Liver (tissue), 3 donors: Measurements from ENCODE around the gene UCHL3.

Source experiments
- EGR1 ChIP-seq, 2 donors: IDR thresholded peaks; 2 replicates each; pipeline ENCODE4 v1.6.1; 2016 to 2018; ENCODE audit warnings: antibody characterized with exemption in 2 of 2, low read depth in 2 of 2
- JUND ChIP-seq, 2 donors: IDR thresholded peaks; 2 replicates each; pipeline ENCODE4 v1.6.1; 2016; ENCODE audit warnings: antibody characterized with exemption in 2 of 2
- TAF1 ChIP-seq: conservative IDR thresholded peaks from 2 replicates; pipeline ENCODE4 v1.6.1; 2016; ENCODE audit warnings: antibody characterized with exemption, mild to moderate bottlenecking
- YY1 ChIP-seq: IDR thresholded peaks from 2 replicates; pipeline ENCODE4 v1.6.1; 2016; ENCODE audit warnings: antibody characterized with exemption, mild to moderate bottlenecking
- TF ChIP-seq, protein P1 (sequence below): IDR thresholded peaks from 2 replicates; pipeline ENCODE4 v1.6.1; 2016; ENCODE audit warnings: antibody characterized with exemption, mild to moderate bottlenecking
- TF ChIP-seq, protein P2 (sequence below): fragments of 150-350 bp; IDR thresholded peaks from 2 replicates; pipeline ENCODE4 v1.5.1; 2017; ENCODE audit warnings: improper control_type of control experiment, low read depth, low read length; ENCODE audit not compliant: missing input control
- donor health status: healthy.
- donor health status: healthy.

- TF ChIP-seq, protein P1, sequence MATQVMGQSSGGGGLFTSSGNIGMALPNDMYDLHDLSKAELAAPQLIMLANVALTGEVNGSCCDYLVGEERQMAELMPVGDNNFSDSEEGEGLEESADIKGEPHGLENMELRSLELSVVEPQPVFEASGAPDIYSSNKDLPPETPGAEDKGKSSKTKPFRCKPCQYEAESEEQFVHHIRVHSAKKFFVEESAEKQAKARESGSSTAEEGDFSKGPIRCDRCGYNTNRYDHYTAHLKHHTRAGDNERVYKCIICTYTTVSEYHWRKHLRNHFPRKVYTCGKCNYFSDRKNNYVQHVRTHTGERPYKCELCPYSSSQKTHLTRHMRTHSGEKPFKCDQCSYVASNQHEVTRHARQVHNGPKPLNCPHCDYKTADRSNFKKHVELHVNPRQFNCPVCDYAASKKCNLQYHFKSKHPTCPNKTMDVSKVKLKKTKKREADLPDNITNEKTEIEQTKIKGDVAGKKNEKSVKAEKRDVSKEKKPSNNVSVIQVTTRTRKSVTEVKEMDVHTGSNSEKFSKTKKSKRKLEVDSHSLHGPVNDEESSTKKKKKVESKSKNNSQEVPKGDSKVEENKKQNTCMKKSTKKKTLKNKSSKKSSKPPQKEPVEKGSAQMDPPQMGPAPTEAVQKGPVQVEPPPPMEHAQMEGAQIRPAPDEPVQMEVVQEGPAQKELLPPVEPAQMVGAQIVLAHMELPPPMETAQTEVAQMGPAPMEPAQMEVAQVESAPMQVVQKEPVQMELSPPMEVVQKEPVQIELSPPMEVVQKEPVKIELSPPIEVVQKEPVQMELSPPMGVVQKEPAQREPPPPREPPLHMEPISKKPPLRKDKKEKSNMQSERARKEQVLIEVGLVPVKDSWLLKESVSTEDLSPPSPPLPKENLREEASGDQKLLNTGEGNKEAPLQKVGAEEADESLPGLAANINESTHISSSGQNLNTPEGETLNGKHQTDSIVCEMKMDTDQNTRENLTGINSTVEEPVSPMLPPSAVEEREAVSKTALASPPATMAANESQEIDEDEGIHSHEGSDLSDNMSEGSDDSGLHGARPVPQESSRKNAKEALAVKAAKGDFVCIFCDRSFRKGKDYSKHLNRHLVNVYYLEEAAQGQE, result no peak
- TF ChIP-seq, protein P2, sequence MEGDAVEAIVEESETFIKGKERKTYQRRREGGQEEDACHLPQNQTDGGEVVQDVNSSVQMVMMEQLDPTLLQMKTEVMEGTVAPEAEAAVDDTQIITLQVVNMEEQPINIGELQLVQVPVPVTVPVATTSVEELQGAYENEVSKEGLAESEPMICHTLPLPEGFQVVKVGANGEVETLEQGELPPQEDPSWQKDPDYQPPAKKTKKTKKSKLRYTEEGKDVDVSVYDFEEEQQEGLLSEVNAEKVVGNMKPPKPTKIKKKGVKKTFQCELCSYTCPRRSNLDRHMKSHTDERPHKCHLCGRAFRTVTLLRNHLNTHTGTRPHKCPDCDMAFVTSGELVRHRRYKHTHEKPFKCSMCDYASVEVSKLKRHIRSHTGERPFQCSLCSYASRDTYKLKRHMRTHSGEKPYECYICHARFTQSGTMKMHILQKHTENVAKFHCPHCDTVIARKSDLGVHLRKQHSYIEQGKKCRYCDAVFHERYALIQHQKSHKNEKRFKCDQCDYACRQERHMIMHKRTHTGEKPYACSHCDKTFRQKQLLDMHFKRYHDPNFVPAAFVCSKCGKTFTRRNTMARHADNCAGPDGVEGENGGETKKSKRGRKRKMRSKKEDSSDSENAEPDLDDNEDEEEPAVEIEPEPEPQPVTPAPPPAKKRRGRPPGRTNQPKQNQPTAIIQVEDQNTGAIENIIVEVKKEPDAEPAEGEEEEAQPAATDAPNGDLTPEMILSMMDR, result no peak
- TF ChIP-seq JUND (IDR thresholded peaks at IDR 0.05) (no peak), TAF1 (no peak), YY1 (no peak), EGR1 (IDR thresholded peaks at IDR 0.05; ENCODE audit: low read depth in 2 of 2) (no peak)
These were observed 33.5 kb downstream of the UCHL3 start for GRCh38 chr13:75583091-75583490.
